Ureter (tissue), 1 donor: ENCODE results near the gene ERCC1. TPM values are rescaled to one million over a fixed set of nuclear protein-coding genes. Genes with fewer than 3 reads are reported as not detected.
"Not testable (repeated sequence)": the region's sequence is repeated elsewhere in the genome, so short reads cannot be mapped to it uniquely, and the experiment has no call there.

Experiments
- DNase-seq: peaks from one replicate; pipeline ENCODE4 v3.0.0-alpha.2; 2020; ENCODE audit warnings: low spot score
- total RNA-seq: library from RNA; stranded (reverse); gene quantifications from one replicate; pipeline ENCODE4 v1.2.4, GENCODE V29; 2023
- donor health status: DM: yes; HTN: yes; CAD: no.

Gene ERCC1
- total RNA-seq, 1 donor from 2014 or later, result 78.3 TPM

- DNase-seq, result not testable (repeated sequence)
Measured at GRCh38 chr19:45429896-45430295, 6.2 kb upstream of the ERCC1 start.

GRCh38 chr19:45428384-45429231 lies 4.9 kb upstream of the ERCC1 start:
- no peak for DNase-seq

- peak; percentile 76 for DNase-seq
Measured at GRCh38 chr19:45424191-45425058, 708 bp upstream of the ERCC1 start.

GRCh38 chr19:45423033-45423588 lies 606 bp downstream of the ERCC1 start:
- no peak for DNase-seq

- DNase-seq, result no peak
Measured at GRCh38 chr19:45421947-45422498, 1.7 kb downstream of the ERCC1 start.

GRCh38 chr19:45420871-45421270 lies 2.8 kb downstream of the ERCC1 start:
- no peak for DNase-seq

- no peak for DNase-seq
Measured at GRCh38 chr19:45420356-45420755, 3.4 kb downstream of the ERCC1 start.

- DNase-seq, result no peak
Measured at GRCh38 chr19:45419895-45420294, 3.8 kb downstream of the ERCC1 start.

- DNase-seq, result no peak
Measured at GRCh38 chr19:45419396-45419795, 4.3 kb downstream of the ERCC1 start.

GRCh38 chr19:45418802-45419201 lies 4.9 kb downstream of the ERCC1 start:
- no peak for DNase-seq

GRCh38 chr19:45417151-45417550 lies 6.6 kb downstream of the ERCC1 start:
- DNase-seq, result no peak

GRCh38 chr19:45414468-45414867 lies 9.2 kb downstream of the ERCC1 start:
- no peak for DNase-seq

GRCh38 chr19:45413497-45413896 lies 10.2 kb downstream of the ERCC1 start:
- DNase-seq, result no peak

GRCh38 chr19:45410330-45410729 lies 13.4 kb downstream of the ERCC1 start:
- DNase-seq, result not testable (repeated sequence)

GRCh38 chr19:45409557-45409920 lies 14.2 kb downstream of the ERCC1 start:
- no peak for DNase-seq

GRCh38 chr19:45408830-45409556 lies 14.7 kb downstream of the ERCC1 start:
- DNase-seq, result no peak

GRCh38 chr19:45408121-45408520 lies 15.6 kb downstream of the ERCC1 start:
- no peak for DNase-seq

- DNase-seq, result not testable (repeated sequence)
Measured at GRCh38 chr19:45407585-45407984, 16.1 kb downstream of the ERCC1 start.

- DNase-seq, result no peak
Measured at GRCh38 chr19:45407091-45407375, 16.7 kb downstream of the ERCC1 start.

- DNase-seq, result peak; percentile 81
Measured at GRCh38 chr19:45406226-45407090, 17.3 kb downstream of the ERCC1 start, which contains the start of gene POLR1G. TSS of gene POLR1G (plus strand) at chr19:45406644. CDS start at chr19:45406697, 53 bp downstream.
